Sigmoid colon (tissue), 7 donors: ENCODE data around the gene AFF2. TPM values are rescaled to one million over a fixed set of nuclear protein-coding genes. Genes with fewer than 3 reads are reported as not detected.

Source experiments
- DNase-seq: peaks from one replicate; pipeline ENCODE4 v3.0.0-alpha.2; 2019
- H3K27ac ChIP-seq, 4 donors: fragments of 200-600 bp; sonication (generic); one replicate each; pipeline ENCODE4 v1.5.1; 2016 to 2019; ENCODE audit warnings: mild to moderate bottlenecking in 1 of 4
- H3K27me3 ChIP-seq, 3 donors: fragments of 200-600 bp; sonication (generic); one replicate each; pipeline ENCODE4 v1.5.1; 2019; ENCODE audit warnings: mild to moderate bottlenecking in 1 of 3
- H3K36me3 ChIP-seq, 4 donors: fragments of 200-600 bp; sonication (generic); one replicate each; pipeline ENCODE4 v1.5.1; 2016 to 2019
- H3K4me1 ChIP-seq, 4 donors: fragments of 200-600 bp; sonication (generic); one replicate each; pipeline ENCODE4 v1.5.1; 2017 to 2019
- H3K4me3 ChIP-seq, 4 donors: fragments of 200-600 bp; sonication (generic); one replicate each; pipeline ENCODE4 v1.5.1; 2017 to 2019; ENCODE audit warnings: mild to moderate bottlenecking in 2 of 4, moderate library complexity in 1 of 4
- H3K9me3 ChIP-seq, 4 donors: fragments of 200-600 bp in 3 of 4; sonication (generic) in 3 of 4; one replicate each; pipeline versions ENCODE4 v1.5.1 to v1.6.1; 2013 to 2019
- EP300 ChIP-seq, 4 donors: sonication (generic); formaldehyde crosslinking; IDR thresholded peaks; one replicate each; pipeline ENCODE4 v1.6.1; 2017; ENCODE audit warnings: antibody characterized with exemption in 4 of 4
- POLR2A ChIP-seq, 2 donors: fragments of 450-650 bp; IDR thresholded peaks; one replicate each; pipeline ENCODE4 v1.6.1; 2016; ENCODE audit warnings: antibody characterized with exemption in 2 of 2, mild to moderate bottlenecking in 2 of 2, moderate library complexity in 2 of 2
- POLR2AphosphoS5 ChIP-seq, 4 donors: sonication (generic); formaldehyde crosslinking; IDR thresholded peaks; one replicate each; pipeline ENCODE4 v1.6.1; 2017; ENCODE audit warnings: antibody characterized with exemption in 4 of 4
- WGBS, 2 donors: extraction: QIAGEN DNeasy Blood & Tissue Kit; methylation state at CpG; one replicate each; pipeline ENCODE4 v1.1.7; 2013; 5-methylcytosine and 5-hydroxymethylcytosine counted together
- intact Hi-C: fragments of 100-400 bp; cut with DNase I; formaldehyde crosslinking; loops from one replicate; pipeline ENCODE4 v1.15.1; 2023
- polyA plus RNA-seq, 3 donors: library from polyadenylated mRNA; stranded (reverse); fragments of 200-250 nt; gene quantifications; one replicate each; pipeline ENCODE4 v1.2.3, GENCODE V29; 2013
- total RNA-seq, 4 donors: library from RNA; depleted of rRNA; stranded (reverse); fragments of >200 nt; gene quantifications; one replicate each; pipeline ENCODE4 v1.1.0, GENCODE V29; 2016
- TF ChIP-seq, protein P1 (sequence below), 4 experiments: fragments of 450-650 bp in 3 of 4; fragments of 200-600 bp in 1 of 4; IDR thresholded peaks; one replicate each; pipeline ENCODE4 v1.5.1; 2016 to 2019; ENCODE audit warnings: antibody characterized with exemption in 4 of 4, mild to moderate bottlenecking in 3 of 4, moderate library complexity in 2 of 4
- donor health status: healthy with polysubstance abuse.
- donor health status: Bipolar disorder and iron deficiency.
- donor health status: healthy.

Gene AFF2
- total and polyA plus RNA-seq, 7 donors, result 0.27 to 1.7 (median 1.1) TPM; not detected in 2

DNA sequence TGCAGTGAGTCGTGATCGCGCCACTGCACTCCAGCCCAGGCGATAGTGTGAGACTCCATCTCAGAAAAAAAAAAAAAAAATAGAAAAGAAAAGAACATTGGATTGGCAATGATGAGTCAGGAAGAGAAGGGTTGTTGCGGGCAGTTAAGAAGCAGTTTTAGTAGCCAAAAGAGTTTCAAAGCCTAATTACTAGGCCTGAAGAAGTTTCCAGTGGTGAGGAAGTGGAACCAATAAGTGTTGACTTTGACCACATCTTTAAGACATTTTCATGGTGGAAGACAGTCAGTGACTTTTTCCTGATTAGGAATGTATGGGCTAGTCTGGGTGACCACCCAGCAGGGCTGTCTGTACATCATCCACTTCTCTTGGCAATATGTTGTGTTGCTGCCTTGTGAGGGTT lies 442.3 kb downstream of the AFF2 start:
- no peaks in the 10 kb centered on the region for H3K4me1 ChIP-seq
- H3K27me3 ChIP-seq, result no peaks in the 10 kb centered on the region
- WGBS, 2 donors, result 76 to 77% methylated on average over 5 of the region's 5 CpGs
- intact Hi-C loops, result no loop called here
- DNase-seq, result no peak
- no peaks in the 10 kb centered on the region for H3K36me3 ChIP-seq
- H3K27ac ChIP-seq, result no peak overlapping the region
- no peaks in the 10 kb centered on the region for H3K9me3 ChIP-seq
- H3K4me3 ChIP-seq, result no peak overlapping the region
- no peak for TF ChIP-seq POLR2A (IDR thresholded peaks at IDR 0.05)
- TF ChIP-seq, protein P1, sequence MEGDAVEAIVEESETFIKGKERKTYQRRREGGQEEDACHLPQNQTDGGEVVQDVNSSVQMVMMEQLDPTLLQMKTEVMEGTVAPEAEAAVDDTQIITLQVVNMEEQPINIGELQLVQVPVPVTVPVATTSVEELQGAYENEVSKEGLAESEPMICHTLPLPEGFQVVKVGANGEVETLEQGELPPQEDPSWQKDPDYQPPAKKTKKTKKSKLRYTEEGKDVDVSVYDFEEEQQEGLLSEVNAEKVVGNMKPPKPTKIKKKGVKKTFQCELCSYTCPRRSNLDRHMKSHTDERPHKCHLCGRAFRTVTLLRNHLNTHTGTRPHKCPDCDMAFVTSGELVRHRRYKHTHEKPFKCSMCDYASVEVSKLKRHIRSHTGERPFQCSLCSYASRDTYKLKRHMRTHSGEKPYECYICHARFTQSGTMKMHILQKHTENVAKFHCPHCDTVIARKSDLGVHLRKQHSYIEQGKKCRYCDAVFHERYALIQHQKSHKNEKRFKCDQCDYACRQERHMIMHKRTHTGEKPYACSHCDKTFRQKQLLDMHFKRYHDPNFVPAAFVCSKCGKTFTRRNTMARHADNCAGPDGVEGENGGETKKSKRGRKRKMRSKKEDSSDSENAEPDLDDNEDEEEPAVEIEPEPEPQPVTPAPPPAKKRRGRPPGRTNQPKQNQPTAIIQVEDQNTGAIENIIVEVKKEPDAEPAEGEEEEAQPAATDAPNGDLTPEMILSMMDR (IDR thresholded peaks at IDR 0.05), result no peak
- TF ChIP-seq EP300 (IDR thresholded peaks at IDR 0.05), result no peak
- no peak for TF ChIP-seq POLR2AphosphoS5 (IDR thresholded peaks at IDR 0.05)

DNA sequence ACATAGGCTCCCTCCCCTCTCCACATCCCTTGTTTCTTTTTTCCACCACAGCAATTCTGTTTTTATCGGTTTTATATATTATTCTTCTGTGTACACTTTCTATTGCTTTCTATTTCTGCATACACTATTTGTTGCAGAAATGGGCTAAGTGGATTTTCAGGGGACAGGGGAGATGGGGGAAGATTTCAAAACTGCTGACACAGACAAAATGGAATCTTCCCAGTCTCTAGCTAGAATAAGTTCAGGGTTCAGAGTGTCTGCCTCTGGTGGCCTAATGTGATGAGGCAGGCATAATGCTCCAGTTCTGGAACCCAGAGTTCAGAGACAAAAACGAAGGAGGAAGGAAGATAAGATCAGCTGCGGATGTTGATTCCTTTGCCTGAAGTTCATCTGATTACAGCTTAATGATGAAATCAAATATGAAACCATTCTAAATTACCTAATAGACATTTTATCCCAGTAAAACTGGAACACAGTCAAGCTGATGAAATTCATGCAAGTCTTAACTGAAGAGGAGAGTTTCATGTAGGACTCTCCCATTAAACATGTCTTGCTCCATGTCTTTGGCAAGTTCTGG lies 447.1 kb downstream of the AFF2 start:
- TF ChIP-seq POLR2AphosphoS5 (IDR thresholded peaks at IDR 0.05) (no peak), POLR2A (IDR thresholded peaks at IDR 0.05) (no peak), EP300 (IDR thresholded peaks at IDR 0.05) (no peak)
- TF ChIP-seq, protein P1 (IDR thresholded peaks at IDR 0.05), result no peak
- 67 to 71% methylated on average over 3 of the region's 3 CpGs for WGBS, 2 donors
- H3K4me1 ChIP-seq, result no peaks in the 10 kb centered on the region

DNA sequence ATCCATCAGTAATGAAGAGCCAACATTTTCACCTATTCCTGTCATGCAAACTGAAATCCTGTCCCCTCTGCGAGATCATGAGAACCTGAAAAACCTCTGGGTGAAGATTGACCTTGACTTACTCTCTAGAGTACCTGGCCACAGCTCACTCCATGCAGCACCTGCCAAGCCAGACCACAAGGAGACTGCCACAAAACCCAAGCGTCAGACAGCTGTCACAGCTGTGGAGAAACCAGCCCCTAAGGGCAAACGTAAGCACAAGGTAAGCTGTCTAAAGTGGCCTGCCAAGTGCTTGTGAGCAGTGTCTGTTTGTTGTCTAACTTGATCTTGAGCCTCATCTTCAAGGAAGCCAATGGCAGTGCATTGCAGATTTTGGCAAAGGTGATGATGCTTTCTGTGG lies 455.9 kb downstream of the AFF2 start:
- TF ChIP-seq POLR2AphosphoS5 (IDR thresholded peaks at IDR 0.05) (no peak), EP300 (IDR thresholded peaks at IDR 0.05) (no peak), POLR2A (IDR thresholded peaks at IDR 0.05) (no peak)
- TF ChIP-seq, protein P1 (IDR thresholded peaks at IDR 0.05), result no peak
- DNase-seq, result no peak
- no peaks in the 10 kb centered on the region for H3K27me3 ChIP-seq
- no peaks in the 10 kb centered on the region for H3K4me1 ChIP-seq
- intact Hi-C loops, result no loop called here
- H3K4me3 ChIP-seq, result no peak overlapping the region
- no peaks in the 10 kb centered on the region for H3K9me3 ChIP-seq
- no peak overlapping the region for H3K27ac ChIP-seq
- no peaks in the 10 kb centered on the region for H3K36me3 ChIP-seq
- WGBS, 2 donors, result 73 to 81% methylated on average over 3 of the region's 3 CpGs

More for the DNA sequence above, 447.1 kb downstream of the AFF2 start:
- DNase-seq, result no peak
- Histone ChIP-seq H3K27ac (no peak overlapping the region), H3K27me3 (no peaks in the 10 kb centered on the region), H3K36me3 (no peaks in the 10 kb centered on the region), H3K4me3 (no peak overlapping the region), H3K9me3 (no peaks in the 10 kb centered on the region)
- intact Hi-C loops, result no loop called here

DNA sequence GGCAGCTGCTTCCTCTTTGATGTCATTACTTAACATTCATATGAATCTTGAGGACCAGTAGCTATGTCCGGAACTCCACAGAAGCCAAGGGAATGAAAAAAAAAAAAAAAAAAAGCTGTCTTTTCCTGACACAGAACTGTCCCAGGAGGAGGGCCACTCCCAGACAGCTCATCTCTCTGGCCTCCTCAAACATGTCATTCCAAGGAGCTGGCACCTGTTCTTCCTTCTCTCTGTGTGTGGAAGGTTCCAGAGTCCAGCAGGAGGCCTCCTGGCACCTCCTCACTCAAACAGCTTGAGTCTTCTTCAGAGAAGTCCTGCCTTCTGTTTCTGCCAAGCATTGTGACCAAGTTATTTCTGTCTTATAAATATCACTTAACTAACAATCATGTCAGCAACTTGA lies 458.5 kb downstream of the AFF2 start:
- no peak overlapping the region for H3K4me3 ChIP-seq
- H3K27ac ChIP-seq, result no peak overlapping the region
- no peaks in the 10 kb centered on the region for H3K9me3 ChIP-seq
- no peak for DNase-seq
- no peaks in the 10 kb centered on the region for H3K4me1 ChIP-seq
- no peak for TF ChIP-seq POLR2A (IDR thresholded peaks at IDR 0.05)
- TF ChIP-seq EP300 (IDR thresholded peaks at IDR 0.05), result no peak
- TF ChIP-seq, protein P1 (IDR thresholded peaks at IDR 0.05), result no peak
- TF ChIP-seq POLR2AphosphoS5 (IDR thresholded peaks at IDR 0.05), result no peak
- intact Hi-C loops, result no loop called here
- 91 to 93% methylated on average over 1 of the region's 1 CpG for WGBS, 2 donors
- no peaks in the 10 kb centered on the region for H3K36me3 ChIP-seq
- H3K27me3 ChIP-seq, result no peaks in the 10 kb centered on the region

DNA sequence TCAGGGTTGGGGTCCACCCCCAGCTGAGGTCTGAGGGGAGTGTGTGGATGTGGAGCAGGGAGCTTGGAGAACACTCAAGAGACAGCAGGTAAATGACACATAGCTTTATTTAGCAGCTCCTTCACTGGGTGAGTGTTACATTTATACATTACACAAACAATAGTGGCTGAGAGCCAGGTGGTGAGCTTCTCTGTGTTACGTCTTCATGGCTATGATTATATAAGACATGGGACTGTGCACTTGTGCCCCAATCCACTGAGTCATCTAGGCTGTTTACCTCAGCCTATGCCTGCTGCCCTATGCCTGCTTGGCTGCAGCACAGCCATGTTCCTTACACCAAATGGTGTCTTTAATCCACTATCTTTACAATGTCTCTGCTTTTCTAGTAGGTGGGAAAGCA lies 459.6 kb downstream of the AFF2 start:
- no peak overlapping the region for H3K27ac ChIP-seq
- WGBS, 2 donors, result 13 to 73% methylated on average over 1 of the region's 1 CpG
- intact Hi-C loops, result no loop called here
- H3K4me3 ChIP-seq, result no peak overlapping the region
- H3K9me3 ChIP-seq, result no peaks in the 10 kb centered on the region
- H3K4me1 ChIP-seq, result no peaks in the 10 kb centered on the region
- H3K27me3 ChIP-seq, result no peaks in the 10 kb centered on the region
- no peak for TF ChIP-seq EP300 (IDR thresholded peaks at IDR 0.05)
- no peaks in the 10 kb centered on the region for H3K36me3 ChIP-seq
- no peak for DNase-seq
